GM18502 (cell line): ENCODE results near the gene NKAIN2.
"Not testable (repeated sequence)": the region's sequence is repeated elsewhere in the genome, so short reads cannot be mapped to it uniquely, and the experiment has no call there.

Source experiments
- ATAC-seq: cut with Tn5 transposase; IDR thresholded peaks from one replicate; pipeline ENCODE4 v1.9.1; 2021; ENCODE audit warnings: mild to moderate bottlenecking; ENCODE audit not compliant: unreplicated experiment, poor library complexity

NKAIN2 gene

GRCh38 chr6:124712532-124712931, 908.9 kb downstream of the NKAIN2 start:
- ATAC-seq: not testable (repeated sequence)

- ATAC-seq: no peak
These were observed 911.1 kb downstream of the NKAIN2 start for GRCh38 chr6:124714728-124715127.

- ATAC-seq: no peak
These were observed 916.2 kb downstream of the NKAIN2 start for GRCh38 chr6:124719913-124720312.

GRCh38 chr6:124721331-124721730, 917.7 kb downstream of the NKAIN2 start:
- no peak for ATAC-seq

- no peak for ATAC-seq
These were observed 918.6 kb downstream of the NKAIN2 start for GRCh38 chr6:124722141-124722878.

GRCh38 chr6:124723671-124724070, 920.0 kb downstream of the NKAIN2 start:
- no peak for ATAC-seq

GRCh38 chr6:124737804-124738203, 934.1 kb downstream of the NKAIN2 start:
- ATAC-seq: not testable (repeated sequence)

GRCh38 chr6:124738482-124738881, 934.8 kb downstream of the NKAIN2 start:
- no peak for ATAC-seq

- ATAC-seq: no peak
These were observed 937.7 kb downstream of the NKAIN2 start for GRCh38 chr6:124741341-124741740.

- ATAC-seq: no peak
These were observed 939.3 kb downstream of the NKAIN2 start for GRCh38 chr6:124742971-124743370.

- ATAC-seq: no peak
These were observed 939.8 kb downstream of the NKAIN2 start for GRCh38 chr6:124743420-124743819.

GRCh38 chr6:124747349-124747748, 943.7 kb downstream of the NKAIN2 start:
- ATAC-seq: no peak

GRCh38 chr6:124748778-124749177, 945.1 kb downstream of the NKAIN2 start:
- no peak for ATAC-seq

GRCh38 chr6:124753001-124753400, 949.3 kb downstream of the NKAIN2 start:
- ATAC-seq: no peak

- no peak for ATAC-seq
These were observed 950.0 kb downstream of the NKAIN2 start for GRCh38 chr6:124753562-124754105.

- no peak for ATAC-seq
These were observed 951.7 kb downstream of the NKAIN2 start for GRCh38 chr6:124755321-124755720.

GRCh38 chr6:124757560-124757959, 953.9 kb downstream of the NKAIN2 start:
- no peak for ATAC-seq

- ATAC-seq: no peak
These were observed 955.0 kb downstream of the NKAIN2 start for GRCh38 chr6:124758663-124759062.

- no peak for ATAC-seq
These were observed 961.6 kb downstream of the NKAIN2 start for GRCh38 chr6:124765280-124765679.

- no peak for ATAC-seq
These were observed 964.6 kb downstream of the NKAIN2 start for GRCh38 chr6:124768224-124768623.

- no peak for ATAC-seq
These were observed 966.3 kb downstream of the NKAIN2 start for GRCh38 chr6:124769811-124770544.
